SU-DHL-6 (cell line): ENCODE data around the gene PTCD2.

Experiments
- EZH2phosphoT487 ChIP-seq: fragments of 200-600 bp; sonication (generic), shearing (Covaris generic); conservative IDR thresholded peaks from 2 replicates; pipeline ENCODE4 v1.6.1; 2018; ENCODE audit warnings: mild to moderate bottlenecking, antibody characterized with exemption, low read length, moderate library complexity, mixed read lengths
- TF ChIP-seq, protein P1 (sequence below): fragments of 200-600 bp; sonication (generic); IDR thresholded peaks from one replicate; pipeline ENCODE4 v1.5.1; 2017; ENCODE audit warnings: antibody characterized with exemption, mild to moderate bottlenecking, low read length, moderate library complexity; ENCODE audit not compliant: insufficient read depth, poor library complexity, severe bottlenecking

- TF ChIP-seq, protein P1, sequence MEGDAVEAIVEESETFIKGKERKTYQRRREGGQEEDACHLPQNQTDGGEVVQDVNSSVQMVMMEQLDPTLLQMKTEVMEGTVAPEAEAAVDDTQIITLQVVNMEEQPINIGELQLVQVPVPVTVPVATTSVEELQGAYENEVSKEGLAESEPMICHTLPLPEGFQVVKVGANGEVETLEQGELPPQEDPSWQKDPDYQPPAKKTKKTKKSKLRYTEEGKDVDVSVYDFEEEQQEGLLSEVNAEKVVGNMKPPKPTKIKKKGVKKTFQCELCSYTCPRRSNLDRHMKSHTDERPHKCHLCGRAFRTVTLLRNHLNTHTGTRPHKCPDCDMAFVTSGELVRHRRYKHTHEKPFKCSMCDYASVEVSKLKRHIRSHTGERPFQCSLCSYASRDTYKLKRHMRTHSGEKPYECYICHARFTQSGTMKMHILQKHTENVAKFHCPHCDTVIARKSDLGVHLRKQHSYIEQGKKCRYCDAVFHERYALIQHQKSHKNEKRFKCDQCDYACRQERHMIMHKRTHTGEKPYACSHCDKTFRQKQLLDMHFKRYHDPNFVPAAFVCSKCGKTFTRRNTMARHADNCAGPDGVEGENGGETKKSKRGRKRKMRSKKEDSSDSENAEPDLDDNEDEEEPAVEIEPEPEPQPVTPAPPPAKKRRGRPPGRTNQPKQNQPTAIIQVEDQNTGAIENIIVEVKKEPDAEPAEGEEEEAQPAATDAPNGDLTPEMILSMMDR: peak; percentile 66
- no peak for TF ChIP-seq EZH2phosphoT487
Measured at GRCh38 chr5:72307968-72308852, 12.0 kb upstream of the PTCD2 start.
